ENCODE data around the gene PKP2. TPM values are rescaled to one million over a fixed set of nuclear protein-coding genes. Genes with fewer than 3 reads are reported as not detected.

The PKP2 gene
- total RNA-seq, 1 experiment from 2014 or later = 61.1 TPM

DNA sequence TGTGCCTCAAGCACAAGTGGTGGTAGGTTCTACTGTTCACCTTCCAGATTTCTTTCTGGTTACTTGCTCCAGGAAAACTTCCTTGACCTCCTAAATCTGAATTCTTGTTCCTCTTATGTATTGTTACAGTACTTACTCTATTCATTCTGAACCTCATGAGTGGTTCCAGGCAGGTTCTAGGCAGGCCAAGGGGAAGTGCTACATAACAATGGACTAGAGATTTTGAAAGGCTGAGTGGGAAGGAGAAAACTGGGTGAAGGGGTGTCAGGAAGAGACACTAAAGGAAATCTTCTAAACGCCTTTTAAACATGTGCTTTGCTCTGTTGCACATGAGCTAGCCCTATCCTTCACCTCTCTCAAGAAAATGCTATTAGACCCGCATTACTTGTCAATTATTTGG, 142.5 kb downstream of the PKP2 start:
- CTCF ChIA-PET = interaction anchor here (0.9 kb wide), 1 partner anchor 1094 kb away, joined by 3 read pairs; the partner anchor contains the start of gene ETFBKMT
- H3K4me1 Mint-ChIP-seq (ENCODE audit: low read depth, unreplicated experiment) = peaks cover 17% of the 10 kb centered on the region
- H3K27me3 Mint-ChIP-seq (ENCODE audit: unreplicated experiment) = no peaks in the 10 kb centered on the region
- H3K27ac Mint-ChIP-seq (ENCODE audit: unreplicated experiment) = peak overlapping the region; percentile 77
- intact Hi-C loops (cut with micrococcal nuclease; ENCODE audit: unreplicated experiment) = loop anchor here (10.0 kb wide), 2 partner anchors 541 to 671 kb away; no protein-coding TSS in a partner anchor
- BruUV-seq (replicated peaks) = no TSS peak
- DNase-seq = no peak
- H3K36me3 Mint-ChIP-seq (ENCODE audit: insufficient read depth, unreplicated experiment) = peaks cover 37% of the 10 kb centered on the region
- H3K4me3 Mint-ChIP-seq (ENCODE audit: low read depth, unreplicated experiment) = peak overlapping the region; percentile 81
- H3K9me3 Mint-ChIP-seq (ENCODE audit: low read depth, unreplicated experiment) = no peaks in the 10 kb centered on the region
- TF ChIP-seq, protein P1, sequence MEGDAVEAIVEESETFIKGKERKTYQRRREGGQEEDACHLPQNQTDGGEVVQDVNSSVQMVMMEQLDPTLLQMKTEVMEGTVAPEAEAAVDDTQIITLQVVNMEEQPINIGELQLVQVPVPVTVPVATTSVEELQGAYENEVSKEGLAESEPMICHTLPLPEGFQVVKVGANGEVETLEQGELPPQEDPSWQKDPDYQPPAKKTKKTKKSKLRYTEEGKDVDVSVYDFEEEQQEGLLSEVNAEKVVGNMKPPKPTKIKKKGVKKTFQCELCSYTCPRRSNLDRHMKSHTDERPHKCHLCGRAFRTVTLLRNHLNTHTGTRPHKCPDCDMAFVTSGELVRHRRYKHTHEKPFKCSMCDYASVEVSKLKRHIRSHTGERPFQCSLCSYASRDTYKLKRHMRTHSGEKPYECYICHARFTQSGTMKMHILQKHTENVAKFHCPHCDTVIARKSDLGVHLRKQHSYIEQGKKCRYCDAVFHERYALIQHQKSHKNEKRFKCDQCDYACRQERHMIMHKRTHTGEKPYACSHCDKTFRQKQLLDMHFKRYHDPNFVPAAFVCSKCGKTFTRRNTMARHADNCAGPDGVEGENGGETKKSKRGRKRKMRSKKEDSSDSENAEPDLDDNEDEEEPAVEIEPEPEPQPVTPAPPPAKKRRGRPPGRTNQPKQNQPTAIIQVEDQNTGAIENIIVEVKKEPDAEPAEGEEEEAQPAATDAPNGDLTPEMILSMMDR (IDR thresholded peaks at IDR 0.05; ENCODE audit: unreplicated experiment) = no peak

DNA sequence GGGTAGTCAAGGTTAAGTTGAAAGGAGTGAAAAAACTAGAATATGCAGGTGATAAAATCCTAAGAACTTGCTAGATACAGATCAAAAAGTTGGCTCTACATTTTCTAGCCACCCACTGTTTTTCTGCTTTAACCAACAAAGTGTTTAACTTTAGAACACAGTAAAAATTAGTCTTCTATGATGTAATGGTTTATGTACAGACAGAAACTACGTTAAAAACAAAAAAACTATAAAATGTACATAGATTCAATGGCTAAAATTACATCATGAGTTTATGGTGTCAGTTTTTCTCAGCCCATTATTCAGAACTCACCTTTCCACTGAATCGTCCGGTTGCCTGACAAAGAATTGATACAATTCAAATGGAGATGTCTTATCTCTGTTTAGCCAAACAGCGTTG, 143.0 kb downstream of the PKP2 start:
- peaks cover 37% of the 10 kb centered on the region for H3K36me3 Mint-ChIP-seq (ENCODE audit: insufficient read depth, unreplicated experiment)

DNA sequence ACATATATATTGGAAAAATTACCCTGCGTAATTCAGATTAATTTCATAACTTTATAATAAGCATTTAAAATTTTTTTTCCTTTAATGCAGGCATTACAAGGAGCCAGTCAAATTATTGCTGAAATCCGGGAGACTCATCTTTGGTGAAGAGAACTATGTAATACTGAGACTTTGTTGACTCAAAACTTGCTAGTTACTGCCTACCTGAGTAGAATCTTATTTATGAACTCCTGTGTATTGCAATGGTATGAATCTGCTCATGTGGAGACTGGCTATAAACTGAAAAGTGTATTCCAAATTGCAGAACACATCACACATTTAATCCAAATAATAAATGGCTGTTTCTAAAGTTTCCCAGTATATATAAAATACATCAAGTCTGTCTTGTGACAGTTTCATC, 153.3 kb downstream of the PKP2 start:
- intact Hi-C loops (cut with micrococcal nuclease; ENCODE audit: unreplicated experiment) = no loop called here
- Mint-ChIP-seq H3K4me3 (ENCODE audit: low read depth, unreplicated experiment) (no peak overlapping the region), H3K9me3 (ENCODE audit: low read depth, unreplicated experiment) (no peaks in the 10 kb centered on the region), H3K4me1 (ENCODE audit: low read depth, unreplicated experiment) (no peaks in the 10 kb centered on the region), H3K27me3 (ENCODE audit: unreplicated experiment) (no peaks in the 10 kb centered on the region), H3K36me3 (ENCODE audit: insufficient read depth, unreplicated experiment) (peaks cover 45% of the 10 kb centered on the region), H3K27ac (ENCODE audit: unreplicated experiment) (no peak overlapping the region)
- TF ChIP-seq, protein P1 (IDR thresholded peaks at IDR 0.05; ENCODE audit: unreplicated experiment) = no peak
- no peak for DNase-seq
- CTCF ChIA-PET = no interaction called here
- BruUV-seq (replicated peaks) = no TSS peak

More for the DNA sequence above, 143.0 kb downstream of the PKP2 start:
- Mint-ChIP-seq H3K27me3 (ENCODE audit: unreplicated experiment) (no peaks in the 10 kb centered on the region), H3K4me3 (ENCODE audit: low read depth, unreplicated experiment) (peak overlapping the region; percentile 81), H3K9me3 (ENCODE audit: low read depth, unreplicated experiment) (no peaks in the 10 kb centered on the region), H3K27ac (ENCODE audit: unreplicated experiment) (peak overlapping the region; percentile 77), H3K4me1 (ENCODE audit: low read depth, unreplicated experiment) (peaks cover 17% of the 10 kb centered on the region)
- intact Hi-C loops (cut with micrococcal nuclease; ENCODE audit: unreplicated experiment) = loop anchor here (10.0 kb wide), 2 partner anchors 541 to 671 kb away; no protein-coding TSS in a partner anchor
- CTCF ChIA-PET = no interaction called here
- BruUV-seq (replicated peaks) = no TSS peak
- DNase-seq = no peak
- TF ChIP-seq, protein P1 (IDR thresholded peaks at IDR 0.05; ENCODE audit: unreplicated experiment) = no peak

DNA sequence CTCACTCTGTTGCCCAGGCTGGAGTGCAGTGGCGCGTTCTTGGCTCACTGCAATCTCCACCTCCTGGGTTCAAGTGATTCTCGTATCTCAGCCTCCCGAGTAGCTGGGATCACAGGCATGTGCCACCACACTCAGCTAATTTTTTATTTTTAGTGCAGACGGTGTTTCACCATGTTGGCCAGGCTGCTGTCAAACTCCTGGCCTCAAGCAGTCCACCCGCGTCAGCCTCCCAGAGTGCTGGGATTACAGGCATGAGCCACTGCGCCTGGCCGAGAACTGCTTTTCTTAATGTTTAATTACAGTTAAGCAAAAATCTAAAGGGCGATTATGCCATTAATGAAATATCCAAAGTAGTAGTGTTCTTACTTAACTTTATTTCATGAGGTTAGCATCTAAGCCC, 154.4 kb downstream of the PKP2 start:
- BruUV-seq (replicated peaks) = no TSS peak
- TF ChIP-seq, protein P1 (IDR thresholded peaks at IDR 0.05; ENCODE audit: unreplicated experiment) = no peak
- no peak overlapping the region for H3K27ac Mint-ChIP-seq (ENCODE audit: unreplicated experiment)
- no peak for DNase-seq
- H3K9me3 Mint-ChIP-seq (ENCODE audit: low read depth, unreplicated experiment) = no peaks in the 10 kb centered on the region
- intact Hi-C loops (cut with micrococcal nuclease; ENCODE audit: unreplicated experiment) = no loop called here
- H3K27me3 Mint-ChIP-seq (ENCODE audit: unreplicated experiment) = no peaks in the 10 kb centered on the region
- H3K4me1 Mint-ChIP-seq (ENCODE audit: low read depth, unreplicated experiment) = no peaks in the 10 kb centered on the region
- H3K4me3 Mint-ChIP-seq (ENCODE audit: low read depth, unreplicated experiment) = no peak overlapping the region
- H3K36me3 Mint-ChIP-seq (ENCODE audit: insufficient read depth, unreplicated experiment) = peaks cover 46% of the 10 kb centered on the region
- CTCF ChIA-PET = no interaction called here

Other genes starting within 250 kb of the PKP2 start
- 74.6 and 77.3 TPM in 2 replicates for gene DNM1L, start 217.5 kb downstream of the PKP2 start, total RNA-seq (2022)
- 22.7 and 28.9 TPM in 2 replicates for gene YARS2, start 140.9 kb downstream of the PKP2 start, total RNA-seq (2022)

All from Calu3 (cell line).